T-helper 1 cell (primary cell): Measurements from ENCODE around the gene ANKRD12.

Experiments
- DNase-seq, 5 donors: peaks; one replicate each; pipeline ENCODE4 v3.0.0-alpha.2; 2012 to 2020

The ANKRD12 gene

GRCh38 chr18:9106800-9107584 is 29.6 kb upstream of the ANKRD12 start:
- DNase-seq = no peak

- no peak for DNase-seq
Observed at GRCh38 chr18:9108911-9109310, 27.7 kb upstream of the ANKRD12 start.

- DNase-seq = no peak
Observed at GRCh38 chr18:9109523-9109922, 27.1 kb upstream of the ANKRD12 start.

- DNase-seq = no peak
Observed at GRCh38 chr18:9113468-9114149, 23.0 kb upstream of the ANKRD12 start.

- DNase-seq = no peak
Observed at GRCh38 chr18:9115984-9116383, 20.6 kb upstream of the ANKRD12 start.

- DNase-seq = peak in 1 of 5 donors; percentile 69
Observed at GRCh38 chr18:9117980-9118841, 18.4 kb upstream of the ANKRD12 start.

- DNase-seq = no peak
Observed at GRCh38 chr18:9120796-9121195, 15.8 kb upstream of the ANKRD12 start.

- DNase-seq = no peak
Observed at GRCh38 chr18:9123520-9123919, 13.1 kb upstream of the ANKRD12 start.

GRCh38 chr18:9124824-9125223 is 11.8 kb upstream of the ANKRD12 start:
- no peak for DNase-seq

- DNase-seq = no peak
Observed at GRCh38 chr18:9126337-9126736, 10.2 kb upstream of the ANKRD12 start.

- no peak for DNase-seq
Observed at GRCh38 chr18:9130195-9130594, 6.4 kb upstream of the ANKRD12 start.

- DNase-seq = no peak
Observed at GRCh38 chr18:9130806-9131205, 5.8 kb upstream of the ANKRD12 start.

- DNase-seq = no peak
Observed at GRCh38 chr18:9132628-9133027, 4.0 kb upstream of the ANKRD12 start.

- DNase-seq = no peak
Observed at GRCh38 chr18:9133225-9133624, 3.4 kb upstream of the ANKRD12 start.

GRCh38 chr18:9135081-9135911 is 1.3 kb upstream of the ANKRD12 start:
- DNase-seq = no peak

GRCh38 chr18:9135912-9136314 is 668 bp upstream of the ANKRD12 start:
- DNase-seq = peak in 1 of 5 donors; percentile 51

GRCh38 chr18:9137168-9138066 is 836 bp downstream of the ANKRD12 start:
- DNase-seq = peak; percentile 55 to 79 (median 67)

- no peak for DNase-seq
Observed at GRCh38 chr18:9139400-9140039, 2.9 kb downstream of the ANKRD12 start.

GRCh38 chr18:9140381-9140780 is 3.8 kb downstream of the ANKRD12 start:
- no peak for DNase-seq

GRCh38 chr18:9140984-9141383 is 4.4 kb downstream of the ANKRD12 start:
- no peak for DNase-seq

GRCh38 chr18:9146224-9146623 is 9.6 kb downstream of the ANKRD12 start:
- no peak for DNase-seq
